ENCODE measurements around the gene NOVA2.

Gene NOVA2

GRCh38 chr19:45884682-45885555, 88.7 kb downstream of the NOVA2 start:
- no peak overlapping the region for H3K27ac Mint-ChIP-seq
- no peak for ATAC-seq
- no peak for DNase-seq (ENCODE audit: low spot score in 2 of 2)
- H3K9me3 Mint-ChIP-seq = no peaks in the 10 kb centered on the region
- peak overlapping the region; percentile 87 for H3K4me3 Mint-ChIP-seq
- peaks cover 33% of the 10 kb centered on the region for H3K4me1 Mint-ChIP-seq
- H3K36me3 Mint-ChIP-seq = peaks cover 20% of the 10 kb centered on the region

- Mint-ChIP-seq H3K36me3 (peaks cover 19% of the 10 kb centered on the region), H3K27ac (peak overlapping the region; percentile 82), H3K9me3 (no peaks in the 10 kb centered on the region), H3K4me1 (peaks cover 33% of the 10 kb centered on the region), H3K4me3 (peak overlapping the region; percentile 87)
- ATAC-seq = no peak
- DNase-seq (ENCODE audit: low spot score in 2 of 2) = no peak
Observed at GRCh38 chr19:45883881-45884681, 89.6 kb downstream of the NOVA2 start.
